ENCODE results near the gene ZW10.
"Not testable (repeated sequence)": the region's sequence is repeated elsewhere in the genome, so short reads cannot be mapped to it uniquely, and the experiment has no call there.

Gene ZW10

GRCh38 chr11:113723787-113724186, 49.7 kb downstream of the ZW10 start:
- DNase-seq (ENCODE audit: extremely low spot score) = no peak
- TF ChIP-seq, protein P1, sequence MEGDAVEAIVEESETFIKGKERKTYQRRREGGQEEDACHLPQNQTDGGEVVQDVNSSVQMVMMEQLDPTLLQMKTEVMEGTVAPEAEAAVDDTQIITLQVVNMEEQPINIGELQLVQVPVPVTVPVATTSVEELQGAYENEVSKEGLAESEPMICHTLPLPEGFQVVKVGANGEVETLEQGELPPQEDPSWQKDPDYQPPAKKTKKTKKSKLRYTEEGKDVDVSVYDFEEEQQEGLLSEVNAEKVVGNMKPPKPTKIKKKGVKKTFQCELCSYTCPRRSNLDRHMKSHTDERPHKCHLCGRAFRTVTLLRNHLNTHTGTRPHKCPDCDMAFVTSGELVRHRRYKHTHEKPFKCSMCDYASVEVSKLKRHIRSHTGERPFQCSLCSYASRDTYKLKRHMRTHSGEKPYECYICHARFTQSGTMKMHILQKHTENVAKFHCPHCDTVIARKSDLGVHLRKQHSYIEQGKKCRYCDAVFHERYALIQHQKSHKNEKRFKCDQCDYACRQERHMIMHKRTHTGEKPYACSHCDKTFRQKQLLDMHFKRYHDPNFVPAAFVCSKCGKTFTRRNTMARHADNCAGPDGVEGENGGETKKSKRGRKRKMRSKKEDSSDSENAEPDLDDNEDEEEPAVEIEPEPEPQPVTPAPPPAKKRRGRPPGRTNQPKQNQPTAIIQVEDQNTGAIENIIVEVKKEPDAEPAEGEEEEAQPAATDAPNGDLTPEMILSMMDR (IDR thresholded peaks at IDR 0.05; ENCODE audit: control extremely low read depth, extremely low read depth, low read depth, missing control alignments) = no peak
- CTCF ChIA-PET = interaction anchor here (1.0 to 1.1 kb wide), 2 partner anchors 8 to 10 kb away, joined by 3 read pairs; no protein-coding TSS in a partner anchor
- POLR2A ChIA-PET = no interaction called here

DNA sequence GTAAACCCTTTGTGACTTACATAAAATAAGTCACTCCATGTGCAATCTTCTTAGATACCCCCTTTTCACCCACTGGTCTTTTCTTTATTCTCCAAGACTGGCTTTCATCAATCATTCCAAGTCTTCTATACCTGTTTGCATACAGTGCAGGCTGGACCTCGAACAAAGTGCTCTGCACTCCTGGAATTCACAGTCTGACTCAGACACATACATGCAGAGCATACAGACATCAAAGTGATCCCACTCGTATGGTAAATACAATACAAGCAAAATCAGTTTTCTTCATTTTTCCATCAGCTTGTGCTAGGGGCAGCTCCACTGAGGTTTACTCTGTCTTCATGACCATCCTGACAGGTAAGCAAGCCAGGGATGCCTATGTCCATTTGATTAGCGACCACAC, 50.6 kb downstream of the ZW10 start:
- TF ChIP-seq, protein P1 (IDR thresholded peaks at IDR 0.05; ENCODE audit: control extremely low read depth, extremely low read depth, low read depth, missing control alignments) = no peak
- ChIA-PET POLR2A (no interaction called here), CTCF (interaction anchor here (1.1 to 1.2 kb wide), 2 partner anchors 9 to 48 kb away, joined by 3 read pairs; no protein-coding TSS in a partner anchor)
- DNase-seq (ENCODE audit: extremely low spot score) = no peak

DNA sequence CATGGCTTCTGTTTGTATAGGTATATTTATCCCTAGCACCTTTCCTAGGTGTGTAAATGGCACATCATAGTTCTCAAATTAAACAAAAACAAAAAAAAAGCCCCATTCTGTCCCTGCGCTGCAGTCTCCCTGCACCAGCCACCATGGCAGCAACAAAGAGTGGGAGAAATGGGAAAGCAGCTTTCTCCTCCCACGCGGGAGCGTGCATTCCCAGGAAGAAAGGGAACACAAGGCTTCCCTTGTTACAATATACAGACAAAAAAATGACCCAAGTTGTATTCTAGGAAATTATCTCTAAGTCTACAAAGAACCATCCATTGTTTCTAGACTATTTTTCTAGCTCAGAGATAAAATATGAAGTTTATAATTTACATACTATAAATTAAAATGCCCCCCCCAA, 51.3 kb downstream of the ZW10 start:
- DNase-seq (ENCODE audit: extremely low spot score) = no peak
- TF ChIP-seq, protein P1 (IDR thresholded peaks at IDR 0.05; ENCODE audit: control extremely low read depth, extremely low read depth, low read depth, missing control alignments) = no peak
- CTCF ChIA-PET = interaction anchor here (1.2 kb wide), 1 partner anchor 47 kb away, joined by 3 read pairs; no protein-coding TSS in a partner anchor
- POLR2A ChIA-PET = no interaction called here

DNA sequence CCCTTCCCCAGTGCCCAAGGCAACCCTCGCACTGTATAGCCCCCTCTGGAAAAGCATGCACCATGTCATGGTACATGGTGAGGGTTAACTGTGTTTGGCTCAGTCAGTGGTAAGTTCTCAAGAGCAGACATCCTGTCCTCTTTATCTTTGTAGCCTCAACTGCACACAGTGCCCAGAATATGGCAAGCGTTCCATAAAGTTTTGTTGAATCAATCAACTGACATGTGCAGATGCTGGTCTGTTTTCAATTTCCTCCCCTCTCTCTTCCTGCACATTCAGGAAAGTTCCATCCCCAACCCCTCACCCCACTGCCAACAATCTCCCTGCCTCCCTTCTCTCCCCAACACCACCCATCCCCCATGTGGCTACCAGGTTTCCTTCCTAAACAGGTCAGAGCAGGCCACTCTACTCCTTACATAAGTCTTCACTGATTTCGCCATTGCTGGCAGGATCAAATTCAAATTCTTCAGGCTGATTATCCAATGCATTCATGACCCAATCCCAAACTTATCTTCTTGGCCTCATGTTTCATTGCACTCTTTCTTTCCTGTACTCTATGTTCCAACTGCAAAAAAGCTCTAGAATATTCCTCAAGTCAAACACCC, 51.9 kb downstream of the ZW10 start:
- no peak for DNase-seq (ENCODE audit: extremely low spot score)
- POLR2A ChIA-PET = no interaction called here
- TF ChIP-seq, protein P1 (IDR thresholded peaks at IDR 0.05; ENCODE audit: control extremely low read depth, extremely low read depth, low read depth, missing control alignments) = no peak
- CTCF ChIA-PET = no interaction called here

DNA sequence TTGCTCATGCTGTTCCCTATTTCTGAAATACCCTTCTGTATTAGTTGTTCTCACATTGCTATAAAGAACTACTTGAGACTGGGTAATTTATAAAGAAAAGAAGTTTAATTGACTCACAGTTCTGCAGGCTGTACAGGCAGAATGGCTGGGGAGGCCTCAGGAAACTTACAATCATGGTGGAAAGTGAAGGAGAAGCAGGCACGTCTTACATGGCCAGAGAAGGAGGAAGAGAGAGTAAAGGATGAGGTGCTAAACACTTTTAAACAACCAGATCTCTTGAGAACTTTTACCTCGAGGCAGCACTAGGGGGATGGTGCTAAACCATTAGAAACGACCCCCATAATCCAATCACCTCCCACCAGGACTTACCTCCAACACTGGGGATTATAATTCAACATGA, 53.0 kb downstream of the ZW10 start:
- DNase-seq (ENCODE audit: extremely low spot score); POLR2A ChIA-PET: not testable (repeated sequence)
- CTCF ChIA-PET = interaction anchor here (1.0 kb wide), 1 partner anchor 10 kb away, joined by 4 read pairs; no protein-coding TSS in a partner anchor

- no peak for DNase-seq (ENCODE audit: extremely low spot score)
- ChIA-PET POLR2A (no interaction called here), CTCF (interaction anchor here (1.1 to 4.1 kb wide), 3 partner anchors 10 to 24 kb away, joined by 3 to 24 read pairs (median 3); no protein-coding TSS in a partner anchor)
- TF ChIP-seq, protein P1 (IDR thresholded peaks at IDR 0.05; ENCODE audit: control extremely low read depth, extremely low read depth, low read depth, missing control alignments) = no peak
Measured at GRCh38 chr11:113715882-113716625, 57.4 kb downstream of the ZW10 start.

GRCh38 chr11:113715273-113715672, 58.2 kb downstream of the ZW10 start:
- TF ChIP-seq, protein P1 (IDR thresholded peaks at IDR 0.05; ENCODE audit: control extremely low read depth, extremely low read depth, low read depth, missing control alignments) = no peak
- ChIA-PET POLR2A (no interaction called here), CTCF (interaction anchor here (4.1 kb wide), 1 partner anchor 15 kb away, joined by 24 read pairs; no protein-coding TSS in a partner anchor)
- DNase-seq (ENCODE audit: extremely low spot score) = no peak

Data from GM10248 (cell line).